Cortex of kidney (tissue), 1 donor: Measurements from ENCODE around the gene ZDHHC11.
"Not testable (repeated sequence)": the region's sequence is repeated elsewhere in the genome, so short reads cannot be mapped to it uniquely, and the experiment has no call there.

Experiments used
- DNase-seq: peaks from one replicate; lab custom pipeline; 2025; lab: John Stamatoyannopoulos, UW

Gene ZDHHC11

DNA sequence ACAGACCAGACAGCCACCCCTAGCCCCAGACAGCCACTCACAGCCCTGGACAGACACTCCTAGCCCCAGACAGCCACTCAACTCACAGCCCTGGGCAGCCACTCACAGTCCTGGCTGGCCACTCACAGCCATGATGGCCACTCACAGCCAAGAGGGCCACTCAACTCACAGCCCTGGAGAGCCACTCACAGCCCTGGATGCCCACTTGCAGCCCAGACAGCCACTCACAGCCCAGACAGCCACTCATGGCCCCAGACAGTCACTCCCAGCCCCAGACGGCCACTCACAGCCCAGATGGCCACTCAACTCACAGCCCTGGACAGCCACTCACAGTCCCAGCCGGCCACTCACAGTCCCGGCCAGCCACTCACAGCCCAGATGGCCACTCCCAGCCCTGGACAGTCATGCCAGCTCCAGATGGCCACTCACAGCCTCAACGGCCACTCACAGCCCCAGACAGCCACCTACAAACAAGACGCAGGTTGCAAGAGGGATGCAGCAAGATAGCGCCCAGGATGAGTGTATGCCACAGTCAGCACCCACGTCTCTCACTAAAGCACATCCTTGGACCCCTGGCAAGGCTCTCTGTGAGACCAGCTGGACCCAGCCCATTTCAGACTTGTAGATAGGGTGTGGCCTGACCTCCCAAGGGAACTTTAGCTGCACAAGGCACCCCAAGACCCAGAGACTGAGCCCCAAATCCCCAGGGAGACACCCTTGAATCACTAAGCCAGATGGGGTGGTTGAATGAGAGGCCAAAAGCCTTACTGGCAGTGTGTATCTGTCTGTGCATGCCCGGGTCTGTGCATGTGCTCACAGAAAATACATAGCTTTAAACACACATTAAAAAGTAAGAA lies 88.7 kb downstream of the ZDHHC11 start:
- no peak for DNase-seq

DNA sequence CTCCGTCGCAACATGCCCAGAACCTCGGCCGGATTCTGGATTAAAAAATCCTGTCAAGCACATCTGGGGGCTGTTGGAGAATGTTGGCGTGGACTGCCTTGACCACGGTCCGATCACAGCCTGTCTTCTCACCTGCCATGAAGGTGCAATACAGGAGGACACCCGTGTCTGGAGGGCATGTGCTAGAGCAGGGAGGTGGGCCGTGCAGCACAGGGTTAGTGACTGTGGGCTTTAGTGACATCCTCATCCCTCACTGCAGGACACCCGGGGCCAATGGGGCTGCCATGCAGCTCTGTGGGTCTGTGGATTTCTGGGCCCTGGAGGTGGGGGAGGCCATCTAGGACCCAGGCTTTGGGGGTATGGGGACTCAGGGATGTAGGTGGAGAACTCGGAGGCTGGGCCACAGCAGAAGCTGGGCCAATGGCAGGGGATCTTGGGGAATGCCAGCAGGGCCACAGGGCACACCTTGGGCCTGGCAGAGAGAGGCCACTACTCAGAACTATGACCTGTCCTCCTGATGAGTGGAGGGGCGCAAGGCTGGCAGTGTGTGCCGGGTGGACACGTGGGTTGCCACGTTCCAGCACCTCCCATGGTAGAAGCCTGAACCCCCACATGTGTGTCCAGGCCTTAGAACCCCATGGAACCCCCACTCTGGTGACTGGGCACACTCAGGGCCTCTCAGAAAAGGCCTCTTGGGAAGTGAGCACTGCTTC lies 89.6 kb downstream of the ZDHHC11 start:
- DNase-seq = no peak

DNA sequence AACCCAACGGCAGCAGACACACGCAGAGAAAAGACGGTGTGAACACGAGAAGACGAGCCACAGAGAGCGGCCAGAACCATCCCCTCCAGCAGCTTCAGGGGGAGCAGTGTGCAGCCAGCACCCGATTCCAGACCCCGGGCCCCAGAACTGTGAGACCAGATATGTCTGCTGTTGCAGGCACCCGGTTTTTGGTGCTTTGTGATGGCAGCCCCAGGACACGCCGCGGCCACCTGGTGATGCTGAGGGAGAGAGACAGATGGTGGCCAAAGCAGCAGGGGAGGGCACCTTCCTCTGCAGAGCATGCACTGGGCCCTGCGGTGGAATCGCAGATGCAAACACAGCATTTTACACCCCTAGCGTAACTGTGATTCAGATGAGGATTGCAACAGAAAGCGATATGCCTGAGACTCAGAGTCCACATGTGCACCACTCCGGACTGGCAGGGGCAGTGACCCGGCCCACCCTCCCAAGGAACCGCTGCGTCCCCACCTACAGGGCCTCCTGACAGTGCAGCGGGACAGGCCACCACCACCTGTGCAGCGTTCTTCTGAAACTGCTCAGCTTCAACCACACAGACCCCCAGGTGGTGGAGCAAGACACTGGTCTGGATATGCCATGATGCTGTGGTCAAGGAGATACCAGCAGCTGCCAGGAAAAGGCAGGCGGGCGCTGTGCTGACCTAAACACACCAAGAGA lies 90.3 kb downstream of the ZDHHC11 start:
- no peak for DNase-seq

DNA sequence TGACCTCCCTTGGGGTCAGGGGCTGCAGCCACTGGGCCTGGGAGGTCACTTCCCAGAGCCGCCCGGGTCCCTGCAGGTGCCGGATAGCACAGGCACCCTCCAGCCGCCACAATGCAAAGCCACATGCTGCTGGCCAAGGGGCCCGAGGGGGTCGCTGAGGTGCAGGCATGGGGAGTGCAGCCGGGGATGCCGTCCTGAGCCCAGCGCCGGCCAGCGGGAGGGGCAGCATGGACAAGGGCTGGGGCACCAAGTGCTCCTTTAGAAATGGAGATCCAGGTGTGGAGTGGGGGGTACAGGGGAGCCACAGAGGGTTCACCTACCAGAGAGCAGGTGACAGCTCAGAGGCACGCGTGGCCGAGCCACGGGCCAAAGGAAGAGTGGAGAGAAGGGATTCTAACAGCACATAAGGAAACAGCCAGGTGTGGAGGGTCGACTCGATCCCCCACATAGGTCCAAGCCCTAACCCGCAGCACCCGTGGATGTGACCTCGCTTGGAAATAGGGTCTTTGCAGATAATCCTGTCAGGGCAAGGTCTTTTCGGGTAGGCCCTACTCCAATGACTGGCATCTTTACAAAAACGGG lies 90.9 kb downstream of the ZDHHC11 start:
- DNase-seq = no peak

DNA sequence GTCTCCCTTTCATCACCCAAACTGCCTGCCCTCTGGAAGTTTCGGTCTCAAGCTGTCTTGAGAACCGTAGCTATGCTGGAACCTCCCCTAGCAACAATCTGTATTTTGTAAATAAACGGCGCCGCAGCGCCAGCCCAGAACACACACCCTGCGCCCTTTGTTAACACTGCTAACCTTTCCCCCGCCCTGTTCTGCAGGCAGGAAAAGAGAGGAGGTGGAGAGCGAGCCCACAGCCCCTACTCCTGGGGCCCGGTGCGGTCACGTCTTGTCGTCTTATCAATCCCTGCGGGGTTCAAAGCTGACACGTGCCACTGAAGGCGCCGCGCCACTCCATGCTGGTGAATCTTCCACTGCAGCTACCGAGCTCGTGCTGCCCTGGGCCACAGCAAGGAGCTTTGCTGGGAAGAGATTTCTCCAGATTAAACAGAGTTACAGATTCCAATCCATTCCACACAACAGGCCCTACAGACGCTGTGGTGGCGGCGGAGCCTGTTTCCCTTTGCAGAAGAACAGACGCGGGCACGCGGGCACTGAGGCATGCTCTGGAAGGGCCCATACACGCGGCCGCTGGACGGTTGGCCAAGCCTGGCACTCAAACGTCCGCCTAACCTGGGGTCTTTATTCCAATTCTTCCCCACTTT lies 91.6 kb downstream of the ZDHHC11 start:
- DNase-seq = no peak

DNA sequence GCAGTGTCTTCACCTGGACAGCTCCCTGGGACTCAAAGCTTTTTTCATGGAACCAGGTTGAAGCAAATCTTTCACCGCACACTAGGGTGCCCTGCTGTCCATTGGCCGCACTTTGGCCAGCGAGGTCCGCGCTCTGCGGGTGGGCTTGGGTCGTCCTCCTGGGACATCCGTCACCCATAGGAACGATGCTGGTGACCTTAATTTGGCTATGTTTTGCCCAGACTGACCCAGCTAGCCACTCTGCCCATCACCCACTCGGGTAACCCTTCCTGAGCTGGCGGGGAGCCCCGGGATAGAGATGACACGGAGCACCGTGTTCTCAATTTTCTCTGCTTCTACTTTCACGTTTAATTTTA lies 92.1 kb downstream of the ZDHHC11 start:
- no peak for DNase-seq

DNA sequence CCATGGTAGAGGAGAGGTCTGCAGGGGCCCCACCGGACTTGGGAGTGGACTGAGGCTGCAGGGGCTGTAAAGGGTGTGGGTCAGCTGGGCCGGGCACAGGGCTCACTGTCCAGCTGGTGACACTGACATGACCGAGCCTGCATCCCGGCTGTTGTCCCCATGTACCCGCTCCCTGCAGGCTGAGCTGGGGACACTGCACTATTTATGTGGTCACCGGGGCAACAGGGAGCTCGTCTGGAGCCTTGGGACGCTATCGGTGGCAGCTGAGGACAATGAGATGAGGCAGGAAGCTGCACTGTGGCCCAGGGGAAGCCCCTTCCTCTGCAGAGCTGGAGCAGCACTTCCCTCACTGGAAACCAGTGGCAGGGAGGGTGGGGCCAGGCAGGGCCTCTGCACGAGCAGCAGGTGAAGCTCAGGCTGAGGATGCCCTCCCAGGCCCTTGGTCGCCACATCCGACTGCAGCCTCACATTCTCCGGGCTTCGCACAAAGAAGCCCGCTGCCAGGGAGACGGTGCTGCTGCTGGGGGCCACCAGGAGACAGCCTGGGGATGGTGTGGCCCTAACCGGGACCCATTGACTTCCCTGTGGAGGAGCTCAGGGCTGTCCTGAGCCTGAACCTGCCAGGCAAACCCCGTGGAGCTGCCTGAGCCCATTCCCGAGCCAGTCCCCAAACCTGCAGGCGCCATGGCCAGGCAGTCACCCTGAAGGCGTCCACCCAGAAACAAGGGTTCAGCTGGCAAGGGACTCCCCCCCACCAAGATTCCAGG lies 92.7 kb downstream of the ZDHHC11 start:
- DNase-seq = no peak

DNA sequence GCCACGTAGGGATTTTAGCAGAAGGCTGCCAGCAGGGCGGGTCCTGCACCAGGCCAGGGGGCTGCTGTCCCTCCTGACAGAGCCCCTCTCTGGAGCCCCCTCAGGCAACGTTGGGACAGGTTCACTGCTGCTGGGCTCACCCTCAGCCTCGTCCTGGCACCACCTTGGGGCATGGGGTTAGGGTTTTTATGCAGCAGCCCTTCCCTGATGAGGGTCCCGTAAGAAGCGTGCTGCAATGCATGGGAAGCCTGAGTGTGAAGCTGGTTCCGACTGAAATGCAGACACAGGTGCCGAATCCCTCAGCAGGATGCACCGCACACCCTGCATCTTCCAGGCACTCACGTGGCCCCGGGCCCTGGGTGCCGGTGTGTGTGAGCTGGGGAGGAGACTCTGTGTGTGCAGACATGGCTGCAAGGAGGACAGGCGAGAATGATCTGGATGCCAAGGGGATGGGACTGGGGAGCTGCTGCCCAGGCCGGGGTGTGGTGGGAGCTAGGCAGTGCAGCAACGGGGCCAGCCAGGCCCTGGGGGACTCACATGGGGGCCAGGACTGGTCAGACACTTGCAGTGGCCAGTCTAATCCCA lies 93.3 kb downstream of the ZDHHC11 start:
- no peak for DNase-seq

DNA sequence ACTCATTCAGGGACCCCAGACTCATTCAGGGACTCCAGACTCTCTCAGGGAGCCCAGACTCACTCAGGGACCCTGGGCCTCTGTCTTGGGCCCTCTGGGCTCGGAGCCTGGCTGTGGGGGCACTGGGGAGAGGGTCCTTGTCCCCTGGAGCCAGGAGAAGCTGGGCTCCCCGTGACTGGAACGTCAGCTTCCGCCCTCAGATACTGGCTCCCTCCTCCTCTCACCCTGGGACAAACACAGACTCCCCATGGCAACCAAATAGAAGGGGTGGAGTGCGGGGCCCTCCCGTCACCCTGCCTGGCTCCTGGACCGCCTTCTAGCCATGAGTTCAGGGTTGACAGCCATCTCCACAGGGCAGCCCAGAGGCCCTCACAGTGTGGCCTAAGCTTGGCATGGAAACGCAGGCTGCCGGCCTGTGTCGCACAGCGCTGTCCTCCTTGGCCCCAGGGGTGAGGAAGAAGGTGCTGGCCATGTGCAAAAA lies 93.9 kb downstream of the ZDHHC11 start:
- no peak for DNase-seq

DNA sequence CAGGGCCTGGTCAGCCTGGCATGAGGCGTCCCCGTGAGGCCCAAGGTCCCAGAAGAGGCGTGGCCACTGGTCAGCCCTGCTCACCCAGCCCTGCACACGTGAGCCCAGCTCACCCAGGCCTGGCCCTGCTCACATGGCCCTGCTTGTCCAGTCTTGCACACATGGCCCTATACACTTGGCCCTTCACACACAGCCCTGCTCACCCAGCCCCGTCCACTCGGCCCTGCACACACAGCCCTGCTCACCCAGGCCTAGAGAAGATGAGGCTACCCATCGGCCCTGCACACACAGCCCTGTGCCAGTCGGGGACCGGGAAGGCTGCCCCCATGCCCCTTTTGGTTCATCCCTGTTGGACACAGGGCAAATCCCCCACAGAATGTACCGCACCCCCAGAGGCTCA lies 94.6 kb downstream of the ZDHHC11 start:
- no peak for DNase-seq

DNA sequence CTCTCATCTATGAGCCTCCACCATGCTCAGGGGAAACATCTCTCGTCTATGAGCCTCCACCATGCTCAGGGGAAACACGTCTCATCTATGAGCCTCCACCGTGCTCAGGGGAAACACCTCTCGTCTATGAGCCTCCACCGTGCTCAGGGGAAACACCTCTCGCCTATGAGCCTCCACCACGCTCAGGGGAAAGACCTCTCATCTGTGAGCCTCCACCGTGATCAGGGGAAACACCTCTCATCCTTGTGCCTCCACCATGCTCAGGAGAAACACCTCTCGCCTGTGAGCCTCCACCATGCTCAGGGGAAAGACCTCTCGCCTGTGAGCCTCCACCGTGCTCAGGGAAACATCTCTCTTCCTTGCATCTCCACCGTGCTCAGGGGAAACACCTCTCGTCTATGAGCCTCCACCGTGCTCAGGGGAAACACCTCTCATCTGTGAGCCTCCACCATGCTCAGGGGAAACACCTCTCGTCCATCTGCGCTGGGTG lies 96.6 kb downstream of the ZDHHC11 start:
- DNase-seq = not testable (repeated sequence)

DNA sequence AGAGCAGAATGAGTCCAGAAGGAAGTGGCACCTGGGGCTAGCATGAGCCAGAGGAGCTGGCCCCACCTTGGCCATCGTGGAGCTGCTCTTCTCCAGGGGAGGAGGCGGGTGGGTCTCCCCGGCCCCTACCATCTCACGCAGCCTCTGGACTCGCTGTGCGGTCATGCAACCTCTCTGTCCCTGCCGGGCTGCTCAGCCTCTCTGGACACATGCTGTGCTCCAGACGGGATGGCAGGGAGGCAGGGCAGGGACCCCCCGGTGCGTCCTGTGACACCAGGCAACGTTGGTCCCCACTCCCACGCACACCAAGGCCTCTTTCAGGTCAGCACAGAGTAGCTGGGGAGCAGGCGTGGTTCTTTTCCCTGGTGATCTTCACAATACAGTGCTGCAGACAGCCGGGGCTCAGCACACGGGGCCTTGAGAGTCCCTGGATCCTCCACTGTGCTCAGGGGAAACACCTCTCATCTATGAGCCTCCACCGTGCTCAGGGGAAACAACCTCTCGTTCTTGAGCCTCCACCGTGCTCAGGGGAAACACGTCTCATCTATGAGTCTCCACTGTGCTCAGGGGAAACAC lies 97.1 kb downstream of the ZDHHC11 start:
- DNase-seq = not testable (repeated sequence)

DNA sequence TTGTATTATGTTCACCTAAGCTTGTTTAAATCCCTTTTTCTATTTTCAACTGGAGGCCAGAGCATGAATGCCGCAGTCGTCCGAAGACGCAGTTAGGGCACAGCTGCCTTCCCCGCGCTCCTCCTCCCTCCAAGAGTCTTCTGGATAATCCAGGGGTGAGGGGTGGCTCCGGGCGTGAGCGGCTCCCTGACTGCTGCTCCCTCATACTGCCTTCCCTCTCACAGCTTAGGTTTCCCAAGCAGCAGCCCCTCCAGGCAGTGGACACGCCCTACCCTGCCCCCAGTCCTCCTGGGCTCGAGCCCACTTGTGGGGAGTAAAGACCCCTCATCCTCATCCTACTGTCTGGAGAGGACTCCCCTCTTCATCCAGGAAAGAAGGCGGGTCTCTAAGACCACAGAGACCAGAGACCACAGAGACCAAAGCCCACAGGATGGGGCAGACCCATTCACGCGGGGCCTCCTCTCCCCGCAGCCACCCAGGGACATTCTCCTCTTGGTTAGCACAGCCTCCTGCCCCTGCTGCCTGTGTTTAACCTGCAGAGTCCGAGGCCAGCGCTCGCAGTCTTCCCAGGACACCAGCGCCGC lies 98.2 kb downstream of the ZDHHC11 start:
- DNase-seq = not testable (repeated sequence)

DNA sequence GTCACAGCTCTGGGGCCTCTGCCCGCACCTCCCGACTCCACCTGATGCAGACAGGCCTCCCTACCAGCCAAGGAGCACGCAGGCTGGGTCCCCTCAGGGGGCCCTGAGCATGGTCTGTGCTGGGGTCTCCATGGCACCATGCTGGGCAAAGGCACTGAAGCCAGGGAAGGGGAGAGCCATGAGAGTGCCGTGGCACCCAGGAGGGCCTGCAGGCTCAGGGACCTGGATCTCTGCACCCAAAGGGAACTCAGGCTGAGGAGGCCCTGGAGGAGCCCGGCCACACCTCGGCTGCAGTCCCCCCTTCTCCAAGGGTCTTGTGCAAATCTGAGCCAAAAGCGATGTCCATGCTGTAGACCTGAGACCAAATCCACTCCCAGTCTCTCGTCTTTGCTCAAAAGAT lies 98.8 kb downstream of the ZDHHC11 start:
- DNase-seq = not testable (repeated sequence)

DNA sequence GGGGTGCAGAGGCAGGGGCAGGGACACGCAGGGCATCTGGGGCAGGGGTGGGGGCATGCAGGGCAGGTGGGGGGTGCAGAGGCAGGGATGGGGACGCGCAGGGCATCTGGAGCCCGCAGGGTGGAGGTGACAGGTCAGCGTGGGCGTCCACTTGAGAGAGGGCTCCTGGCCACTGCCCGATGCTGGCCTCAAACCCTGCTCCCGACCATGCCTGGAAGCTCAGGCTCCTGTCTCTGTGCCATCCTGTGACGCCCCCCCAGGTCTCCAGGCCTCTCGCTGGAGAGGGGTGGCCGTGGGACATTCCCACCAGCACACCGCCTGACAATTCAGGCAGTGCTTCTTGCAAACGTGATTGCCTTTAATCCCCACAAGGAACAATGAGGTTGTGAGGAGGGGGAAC lies 99.3 kb downstream of the ZDHHC11 start:
- DNase-seq = no peak

DNA sequence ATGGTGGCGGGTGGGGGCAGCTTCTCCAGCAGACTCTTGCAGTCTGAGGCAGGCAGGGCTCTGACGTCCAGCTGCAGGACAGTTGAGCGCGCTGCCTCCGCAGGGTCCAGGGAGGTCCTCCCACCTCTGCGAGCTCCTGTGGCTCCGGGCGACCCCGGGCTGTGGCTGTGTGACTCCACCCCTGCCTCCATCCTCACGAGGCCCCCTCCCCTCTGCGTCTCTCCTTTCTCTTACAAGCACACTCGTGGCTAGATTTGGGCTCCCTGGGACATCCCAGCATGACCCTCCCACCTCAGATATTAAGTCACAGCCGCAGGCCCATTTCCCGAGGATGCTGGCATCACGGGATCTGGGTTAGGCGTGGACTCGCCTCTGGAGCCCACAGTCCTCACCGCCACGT lies 100.6 kb downstream of the ZDHHC11 start:
- DNase-seq = not testable (repeated sequence)

DNA sequence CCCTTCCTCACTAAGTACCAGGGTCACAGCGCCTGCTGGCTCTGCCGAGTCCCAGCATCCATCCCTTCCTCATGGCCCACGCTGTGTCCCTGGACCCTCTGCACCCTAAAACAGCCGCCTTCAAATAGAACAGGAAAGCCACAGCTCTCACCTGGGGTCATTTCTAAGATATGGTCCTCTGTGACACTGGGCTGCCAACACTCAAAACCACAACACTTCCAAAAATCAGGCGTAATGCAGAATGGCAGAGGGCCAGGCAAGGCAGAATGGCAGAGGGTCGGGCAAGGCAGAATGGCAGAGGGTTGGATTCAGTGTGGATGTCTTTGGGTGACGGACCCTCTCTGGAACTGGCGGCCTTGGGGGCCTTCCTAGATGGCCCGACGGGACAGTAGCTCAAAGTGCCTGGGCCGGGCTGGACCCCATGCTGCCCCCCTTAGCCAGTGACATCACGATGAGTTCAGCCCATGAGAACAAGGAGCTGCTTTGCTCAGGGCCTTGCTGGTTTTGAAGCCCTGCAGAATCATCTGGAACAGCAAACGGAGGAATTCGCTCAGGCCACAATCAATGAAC lies 101.6 kb downstream of the ZDHHC11 start:
- DNase-seq = no peak

DNA sequence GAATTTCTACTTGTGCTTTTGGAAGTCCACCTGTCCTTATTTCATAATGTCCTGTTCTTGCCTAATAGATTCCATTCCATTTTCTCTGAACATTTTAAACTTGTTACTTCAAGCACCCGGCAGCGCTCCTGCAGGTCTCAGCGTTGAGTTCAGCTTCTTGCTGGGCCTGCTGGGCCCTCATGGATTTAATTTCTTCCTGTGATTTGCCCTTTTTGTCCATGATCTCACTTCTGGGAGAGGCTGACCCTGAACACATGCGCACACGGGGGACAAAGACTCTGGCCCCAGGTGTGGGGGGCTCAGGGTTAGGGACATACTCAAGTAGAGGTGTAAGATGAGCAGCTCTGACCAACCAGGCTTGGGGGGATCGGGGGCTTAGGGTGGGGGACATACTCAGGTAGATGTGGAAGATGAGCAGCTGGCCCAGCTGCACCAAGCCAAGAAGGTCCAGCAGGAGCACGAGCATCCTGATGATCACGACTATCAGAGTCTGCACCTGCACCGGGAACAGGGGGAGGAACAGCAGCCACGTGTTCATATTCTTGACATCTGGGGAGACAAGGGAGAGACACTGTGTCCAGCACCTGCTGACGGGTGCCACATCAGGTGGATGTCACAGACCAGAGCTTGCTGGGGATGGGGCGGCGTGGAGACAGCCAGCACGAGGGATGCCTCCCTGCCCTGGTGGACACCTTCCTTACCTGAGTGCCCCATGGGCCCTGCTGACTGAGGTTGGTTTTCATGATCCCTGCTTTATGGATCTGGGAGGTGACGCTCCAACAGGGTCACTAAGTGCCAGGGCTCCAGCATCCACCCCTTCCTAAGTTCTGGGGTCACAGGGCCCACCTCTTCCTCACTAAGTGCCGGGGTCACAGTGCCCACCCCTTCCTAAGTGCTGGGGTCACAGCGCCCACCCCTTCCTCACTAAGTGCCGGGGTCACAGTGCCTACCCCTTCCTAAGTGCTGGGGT lies 102.5 kb downstream of the ZDHHC11 start:
- not testable (repeated sequence) for DNase-seq
